Measurements from ENCODE around the gene HOXA13. TPM values are rescaled to one million over a fixed set of nuclear protein-coding genes. Genes with fewer than 3 reads are reported as not detected.

HOXA13 gene
- total and polyA plus RNA-seq, 4 donors, result not detected

- H3K9ac ChIP-seq (ENCODE audit: insufficient read depth in 1 of 2, low read length in 2 of 2), result peak overlapping the region in 1 of 2 donors; percentile 96
- peak overlapping the region in 1 of 2 donors; percentile 83 for H3K27ac ChIP-seq (ENCODE audit: low read depth in 1 of 2, low read length in 1 of 2)
- no peak for TF ChIP-seq CTCF (IDR thresholded peaks at IDR 0.05; ENCODE audit: control extremely low read depth, extremely low read depth)
- peaks cover 0 to 52% (median 15%) of the 10 kb centered on the region in 3 donors for H3K27me3 ChIP-seq (ENCODE audit: control insufficient read depth in 3 of 3, insufficient read depth in 3 of 3, low read length in 2 of 3)
- no peak for ATAC-seq (ENCODE audit: insufficient read depth, low FRiP score)
- peaks cover 0 to 52% (median 3%) of the 10 kb centered on the region in 5 donors for H3K4me1 ChIP-seq (ENCODE audit: control insufficient read depth in 5 of 5, insufficient read depth in 5 of 5, low read length in 5 of 5)
- H3K36me3 ChIP-seq (ENCODE audit: control insufficient read depth in 4 of 4, insufficient read depth in 4 of 4, low read length in 4 of 4), result peaks cover 0 to 42% (median 6%) of the 10 kb centered on the region in 4 donors
- H3K9me3 ChIP-seq (ENCODE audit: control insufficient read depth in 4 of 4, insufficient read depth in 3 of 4, low read length in 3 of 4), result peaks cover 0 to 4% (median 0%) of the 10 kb centered on the region in 4 donors
- DNase-seq, result peak in 2 of 3 donors; percentile 50 to 71
- WGBS, 2 donors, result 26 to 37% methylated on average over 31 of the region's 31 CpGs
- peak overlapping the region; percentile 18 for H3K4me3 ChIP-seq
Measured at GRCh38 chr7:27144781-27145164, 55.1 kb downstream of the HOXA13 start.

Small RNAs within 50 kb of the gene (small RNA-seq; reads per million reads assigned to genes)
- gene AC004080.5 (ENCODE audit: low replicate concordance) (not detected), gene RF02140 (ENCODE audit: low replicate concordance) (not detected), gene RF02141 (ENCODE audit: low replicate concordance) (not detected)

Other genes starting within 250 kb of the HOXA13 start
- gene HOXA1, start 104.1 kb downstream of the HOXA13 start, total RNA-seq, result under 1 TPM; 0.31 to 0.37 TPM
- gene HOXA1, start 104.1 kb downstream of the HOXA13 start, polyA plus RNA-seq, result under 1 TPM; 0.06 to 0.33 TPM
- gene HOXA2, start 97.4 kb downstream of the HOXA13 start, total RNA-seq, result 1 to 10 TPM; 1.7 to 3.4 TPM
- gene HOXA2, start 97.4 kb downstream of the HOXA13 start, polyA plus RNA-seq, result 1 to 10 TPM in 1 of 2 donors, under 1 TPM in 1; 0.44 to 1.2 TPM
- 1 to 10 TPM; 2.7 to 4.4 TPM for gene HOXA4, start 69.3 kb downstream of the HOXA13 start, total RNA-seq
- gene HOXA4, start 69.3 kb downstream of the HOXA13 start, polyA plus RNA-seq, result 1 to 10 TPM; 3.8 to 6.0 TPM
- gene HOXA5, start 56.4 kb downstream of the HOXA13 start, total RNA-seq, result 10 to 100 TPM; 20.9 to 61.9 TPM
- gene HOXA5, start 56.4 kb downstream of the HOXA13 start, polyA plus RNA-seq, result 1 to 10 TPM; 9.2 to 9.5 TPM
- 1 to 10 TPM; 4.7 to 7.7 TPM for gene HOXA6, start 52.3 kb downstream of the HOXA13 start, total RNA-seq
- gene HOXA6, start 52.3 kb downstream of the HOXA13 start, polyA plus RNA-seq, result under 1 TPM; 0.49 to 0.94 TPM
- 10 to 100 TPM; 10.3 to 10.7 TPM for gene HOXA3, start 47.5 kb downstream of the HOXA13 start, total RNA-seq
- gene HOXA3, start 47.5 kb downstream of the HOXA13 start, polyA plus RNA-seq, result 1 to 10 TPM; 1.9 to 2.3 TPM
- gene HOXA7, start 43.4 kb downstream of the HOXA13 start, total RNA-seq, result 1 to 10 TPM; 1.1 to 2.2 TPM
- 1 to 10 TPM; 1.0 to 1.7 TPM for gene HOXA7, start 43.4 kb downstream of the HOXA13 start, polyA plus RNA-seq
- gene HOXA9, start 34.6 kb downstream of the HOXA13 start, total RNA-seq, result under 1 TPM; 0.11 to 0.46 TPM
- under 1 TPM; 0.40 to 0.85 TPM for gene HOXA9, start 34.6 kb downstream of the HOXA13 start, polyA plus RNA-seq
- under 1 TPM in 1 of 2 donors, not detected in 1; 0.21 TPM for gene HOXA10, start 25.8 kb downstream of the HOXA13 start, total RNA-seq
- under 1 TPM; 0.26 to 0.29 TPM for gene HOXA10, start 25.8 kb downstream of the HOXA13 start, polyA plus RNA-seq
- gene HOXA11, start 14.9 kb downstream of the HOXA13 start, total RNA-seq, result not detected
- not detected for gene HOXA11, start 14.9 kb downstream of the HOXA13 start, polyA plus RNA-seq
- gene EVX1, start 42.7 kb upstream of the HOXA13 start, total RNA-seq, result not detected
- gene EVX1, start 42.7 kb upstream of the HOXA13 start, polyA plus RNA-seq, result not detected

Data from lung (tissue), 13 donors.